Muscle of leg (tissue), 11 donors: ENCODE data around the gene TRAF7. TPM values are rescaled to one million over a fixed set of nuclear protein-coding genes. Genes with fewer than 3 reads are reported as not detected.
A peak's percentile ranks its signal among the peaks of the same experiment; 100 is the strongest.

Source experiments
- DNase-seq: peaks from one replicate; pipeline ENCODE4 v3.0.0; 2013
- H3K27ac ChIP-seq: one replicate; pipeline ENCODE4 v1.5.1; 2013; ENCODE audit warnings: mild to moderate bottlenecking, low read length, control low read depth
- H3K27me3 ChIP-seq: one replicate; pipeline ENCODE4 v1.6.1; 2013; ENCODE audit warnings: low read length; ENCODE audit not compliant: control insufficient read depth, insufficient read depth
- H3K36me3 ChIP-seq: one replicate; pipeline ENCODE4 v1.6.1; 2013; ENCODE audit warnings: low read length; ENCODE audit not compliant: control insufficient read depth, insufficient read depth
- H3K4me1 ChIP-seq: one replicate; pipeline ENCODE4 v1.6.1; 2013; ENCODE audit warnings: low read length; ENCODE audit not compliant: control insufficient read depth, insufficient read depth
- H3K4me3 ChIP-seq: one replicate; pipeline ENCODE4 v1.5.1; 2013; ENCODE audit warnings: low read length, control low read depth
- H3K9me3 ChIP-seq: replicated peaks from 2 replicates; pipeline ENCODE4 v1.6.1; 2013; ENCODE audit warnings: low read depth, low read length; ENCODE audit not compliant: control insufficient read depth
- WGBS: methylation state at CpG from one replicate; pipeline ENCODE4 v1.1.5; 2013; ENCODE audit warnings: missing lambda C conversion rate; ENCODE audit not compliant: insufficient coverage; 5-methylcytosine and 5-hydroxymethylcytosine counted together
- polyA plus RNA-seq, 8 donors: library from polyadenylated mRNA; unstranded; fragments of 120-200 nt; gene quantifications; one replicate each; pipeline versions ENCODE4 v1.2.1 to v1.2.3, GENCODE V29; 2013; ENCODE audit warnings: inconsistent platforms in 1 of 8, low replicate concordance in 1 of 8; ENCODE audit not compliant: insufficient read length in 8 of 8, insufficient read depth in 1 of 8
- total RNA-seq: library from RNA; stranded (reverse); fragments of 120-200 nt; gene quantifications from one replicate; pipeline ENCODE4 v1.2.4, GENCODE V29; 2013

The TRAF7 gene
- total and polyA plus RNA-seq, 9 donors, result 29.0 to 52.6 (median 44.5) TPM

DNA sequence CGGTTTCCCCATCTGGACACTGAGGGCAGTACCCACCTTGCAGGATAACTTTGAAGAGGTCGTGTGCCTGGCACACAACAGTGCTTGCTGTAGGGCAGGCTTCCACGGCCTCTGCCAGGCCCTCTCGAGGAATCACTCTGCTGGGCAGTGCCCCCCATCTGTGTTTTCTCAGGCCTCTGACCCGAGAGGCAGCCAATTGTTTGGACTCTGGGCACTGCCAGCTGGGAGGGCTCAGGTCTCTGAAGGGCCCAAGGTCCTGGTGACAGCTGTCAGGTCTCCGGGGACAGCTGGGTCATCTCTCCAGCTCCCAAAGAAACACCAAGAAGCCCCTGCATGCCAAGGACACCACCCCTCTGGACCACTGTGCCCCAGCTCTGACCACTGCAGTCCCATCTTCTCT lies 8.2 kb upstream of the TRAF7 start:
- DNase-seq, result peak; percentile 31
- Histone ChIP-seq H3K4me3 (no peak overlapping the region), H3K27ac (peak overlapping the region; percentile 75), H3K36me3 (peaks cover 17% of the 10 kb centered on the region), H3K4me1 (peaks cover 55% of the 10 kb centered on the region), H3K27me3 (peaks cover 3% of the 10 kb centered on the region), H3K9me3 (no peaks in the 10 kb centered on the region)
- 75% methylated on average over 5 of the region's 6 CpGs for WGBS

GRCh38 chr16:2147981-2148671 lies 7.5 kb upstream of the TRAF7 start, which contains the start of gene RAB26:
Gene RAB26, plus strand, starts transcription at chr16:2148625. Its CDS starts 159 bp downstream, at chr16:2148784.
- peak; percentile 86 for DNase-seq
- Histone ChIP-seq H3K4me3 (peak within 1 kb of the TSS; percentile 33), H3K4me1 (peaks cover 62% of the 10 kb centered on the region), H3K27ac (peak within 1 kb of the TSS; percentile 75), H3K9me3 (no peaks in the 10 kb centered on the region), H3K36me3 (peaks cover 21% of the 10 kb centered on the region), H3K27me3 (peaks cover 3% of the 10 kb centered on the region)
- 8% methylated on average over 42 of the region's 55 CpGs for WGBS

DNA sequence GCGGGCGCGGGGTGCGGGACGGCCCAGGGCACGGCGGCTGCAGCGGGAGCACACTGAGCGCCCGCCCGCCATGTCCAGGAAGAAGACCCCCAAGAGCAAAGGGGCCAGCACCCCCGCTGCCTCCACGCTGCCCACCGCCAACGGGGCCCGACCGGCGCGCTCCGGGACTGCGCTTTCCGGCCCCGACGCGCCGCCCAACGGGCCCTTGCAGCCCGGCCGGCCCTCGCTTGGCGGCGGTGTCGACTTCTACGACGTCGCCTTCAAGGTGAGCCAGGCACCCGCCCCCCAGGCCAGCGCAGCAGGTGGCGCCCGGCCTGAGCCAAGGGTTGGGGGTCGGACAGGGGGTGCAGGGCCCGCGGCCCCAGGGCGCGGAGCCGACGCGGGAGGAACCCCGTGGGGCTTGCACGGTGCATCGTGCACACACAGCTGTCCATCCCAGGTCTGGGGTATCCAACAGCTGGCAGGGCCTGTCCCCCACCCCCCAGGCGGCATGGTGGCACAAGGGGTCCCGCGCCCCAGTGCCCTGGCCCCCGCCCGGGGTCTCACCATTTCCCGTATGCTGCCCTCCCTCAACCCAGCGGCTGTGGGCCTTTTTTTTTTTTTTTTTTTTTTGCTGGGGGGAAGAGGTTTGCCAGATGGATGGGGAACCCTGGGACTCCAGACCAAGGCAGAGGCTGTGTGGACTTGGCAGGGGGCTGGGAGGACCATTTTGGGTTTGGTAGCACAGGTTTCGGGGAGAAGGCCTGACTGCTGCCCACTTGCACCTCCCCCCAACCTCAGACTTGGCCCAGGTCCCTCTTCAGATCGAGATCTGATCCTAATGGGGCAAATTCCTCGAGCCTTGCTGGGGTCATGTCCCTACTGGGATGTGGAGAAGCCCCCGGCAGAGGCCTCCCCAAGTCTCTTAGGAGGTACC lies 6.6 kb upstream of the TRAF7 start:
- Histone ChIP-seq H3K36me3 (peaks cover 25% of the 10 kb centered on the region), H3K4me3 (peak overlapping the region; percentile 10), H3K27me3 (peaks cover 3% of the 10 kb centered on the region), H3K9me3 (no peaks in the 10 kb centered on the region), H3K4me1 (peaks cover 70% of the 10 kb centered on the region), H3K27ac (no peak overlapping the region)
- DNase-seq, result peak; percentile 35
- under 1% methylated on average over 54 of the region's 62 CpGs for WGBS

DNA sequence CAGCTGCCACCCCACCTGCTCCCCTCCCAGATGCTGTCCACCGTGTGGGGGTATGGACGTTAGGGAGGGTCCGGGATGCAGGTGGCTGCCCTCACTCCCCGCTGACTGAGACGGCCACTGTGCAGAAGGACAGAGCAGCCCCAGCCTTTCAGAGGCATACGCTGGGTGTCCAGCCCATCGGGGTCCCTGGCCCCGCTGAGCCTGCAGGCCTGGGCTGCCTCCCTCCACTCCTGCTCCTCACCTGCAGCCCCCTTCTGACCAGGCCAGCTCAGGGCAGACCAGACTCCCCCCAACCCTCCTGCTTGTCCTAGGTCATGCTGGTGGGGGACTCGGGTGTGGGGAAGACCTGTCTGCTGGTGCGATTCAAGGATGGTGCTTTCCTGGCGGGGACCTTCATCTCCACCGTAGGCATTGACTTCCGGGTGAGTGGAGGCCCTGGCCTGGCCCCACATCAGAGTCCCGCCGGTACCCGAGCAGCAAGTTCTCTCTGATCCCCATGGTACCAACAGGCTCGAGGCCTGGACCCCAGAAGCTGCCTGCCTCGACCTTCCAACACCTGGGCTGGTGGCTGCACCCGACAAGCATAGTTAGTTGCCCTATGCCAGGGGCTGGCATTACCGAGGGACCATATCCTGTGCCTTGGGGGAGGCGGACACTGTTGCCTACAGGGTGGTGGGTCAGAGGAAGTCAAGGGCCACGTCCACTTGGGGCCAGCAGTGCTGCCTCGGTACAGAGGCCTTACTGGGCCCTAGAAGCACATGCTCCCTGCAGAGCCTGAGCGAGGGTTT lies 5.8 kb upstream of the TRAF7 start:
- peaks cover 79% of the 10 kb centered on the region for H3K4me1 ChIP-seq
- no peak overlapping the region for H3K27ac ChIP-seq
- H3K4me3 ChIP-seq, result no peak overlapping the region
- no peaks in the 10 kb centered on the region for H3K9me3 ChIP-seq
- 31% methylated on average over 18 of the region's 24 CpGs for WGBS
- H3K27me3 ChIP-seq, result peaks cover 3% of the 10 kb centered on the region
- H3K36me3 ChIP-seq, result peaks cover 30% of the 10 kb centered on the region
- no peak for DNase-seq

DNA sequence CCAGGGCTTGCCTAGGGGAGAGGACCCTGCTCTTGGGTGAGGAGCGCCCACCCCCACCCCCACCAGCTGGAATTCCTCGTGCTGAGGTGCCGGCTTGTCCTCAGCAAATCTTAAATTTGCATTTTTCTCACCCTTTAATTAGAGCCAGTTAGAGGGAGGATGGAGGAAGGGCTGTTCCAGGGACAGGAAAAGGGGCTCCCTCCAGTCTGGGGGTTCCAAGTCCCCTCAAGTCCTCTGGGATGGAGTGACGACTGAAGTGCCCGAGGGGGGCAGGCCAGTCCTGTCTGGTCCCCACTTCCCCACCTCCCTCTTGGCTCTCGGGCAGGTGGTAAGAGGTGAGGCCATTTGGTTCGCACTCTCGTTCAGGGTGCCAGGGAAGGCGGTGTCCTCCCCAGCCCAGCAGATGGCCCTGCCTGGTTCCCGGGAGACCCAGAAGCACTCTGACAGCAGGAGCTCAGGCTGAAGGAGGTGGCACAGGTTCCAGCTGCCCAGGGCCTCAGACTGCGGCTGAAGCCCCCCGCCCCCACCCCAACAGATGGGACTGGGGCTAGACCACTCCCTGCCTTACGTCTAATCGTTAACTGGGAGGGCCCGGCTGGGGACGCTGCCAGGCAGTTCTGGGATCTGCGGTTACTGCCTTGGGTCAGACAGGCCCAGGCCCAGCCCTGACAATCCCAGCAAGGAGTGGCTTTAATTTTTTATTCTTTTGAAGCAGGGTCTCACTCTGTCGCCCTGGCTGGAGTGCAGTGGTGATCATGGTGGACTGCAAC lies 5.0 kb upstream of the TRAF7 start:
- H3K9me3 ChIP-seq, result no peaks in the 10 kb centered on the region
- H3K4me3 ChIP-seq, result no peak overlapping the region
- WGBS, result 21% methylated on average over 10 of the region's 18 CpGs
- peaks cover 3% of the 10 kb centered on the region for H3K27me3 ChIP-seq
- peaks cover 30% of the 10 kb centered on the region for H3K36me3 ChIP-seq
- no peak overlapping the region for H3K27ac ChIP-seq
- H3K4me1 ChIP-seq, result peaks cover 79% of the 10 kb centered on the region
- peak; percentile 57 for DNase-seq

GRCh38 chr16:2151188-2152091 lies 4.1 kb upstream of the TRAF7 start:
- Histone ChIP-seq H3K27ac (no peak overlapping the region), H3K9me3 (no peaks in the 10 kb centered on the region), H3K4me1 (peaks cover 82% of the 10 kb centered on the region), H3K27me3 (peaks cover 3% of the 10 kb centered on the region), H3K36me3 (peaks cover 30% of the 10 kb centered on the region), H3K4me3 (no peak overlapping the region)
- WGBS, result 67% methylated on average over 10 of the region's 13 CpGs
- no peak for DNase-seq

DNA sequence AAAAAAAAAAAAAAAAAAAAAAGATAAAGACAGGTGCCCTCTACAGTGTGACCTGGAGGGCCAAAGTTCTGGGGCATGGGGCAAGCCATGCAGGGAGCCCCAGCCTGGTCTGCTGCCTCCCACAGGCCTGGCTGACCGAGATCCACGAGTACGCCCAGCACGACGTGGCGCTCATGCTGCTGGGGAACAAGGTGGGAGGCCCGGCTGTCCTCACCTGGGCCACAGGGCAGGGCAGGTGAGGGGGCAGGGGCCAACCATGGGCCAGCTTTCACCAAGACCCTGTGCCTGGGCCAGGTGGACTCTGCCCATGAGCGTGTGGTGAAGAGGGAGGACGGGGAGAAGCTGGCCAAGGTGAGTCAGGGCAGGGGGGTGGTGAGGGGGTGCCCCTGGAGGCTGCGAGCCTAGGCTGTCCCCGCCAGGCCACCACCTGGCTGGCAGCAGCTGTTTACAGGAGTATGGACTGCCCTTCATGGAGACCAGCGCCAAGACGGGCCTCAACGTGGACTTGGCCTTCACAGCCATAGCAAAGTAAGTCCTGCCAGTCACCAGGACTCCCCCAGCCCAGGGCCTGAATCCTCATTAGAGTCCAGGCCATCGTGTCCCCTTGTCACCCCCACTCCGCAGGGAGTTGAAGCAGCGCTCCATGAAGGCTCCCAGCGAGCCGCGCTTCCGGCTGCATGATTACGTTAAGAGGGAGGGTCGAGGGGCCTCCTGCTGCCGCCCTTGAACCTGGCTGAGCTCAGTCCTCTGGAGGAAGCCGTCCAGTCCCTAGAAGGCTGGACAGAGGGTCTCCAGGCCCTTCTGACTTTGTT lies 2.7 kb upstream of the TRAF7 start:
- no peak for DNase-seq
- Histone ChIP-seq H3K36me3 (peaks cover 30% of the 10 kb centered on the region), H3K4me3 (peak overlapping the region; percentile 94), H3K4me1 (peaks cover 82% of the 10 kb centered on the region), H3K27me3 (peaks cover 3% of the 10 kb centered on the region), H3K9me3 (no peaks in the 10 kb centered on the region), H3K27ac (peak overlapping the region; percentile 87)
- 29% methylated on average over 25 of the region's 25 CpGs for WGBS

- Histone ChIP-seq H3K4me1 (peaks cover 87% of the 10 kb centered on the region), H3K9me3 (no peaks in the 10 kb centered on the region), H3K4me3 (peak overlapping the region; percentile 94), H3K27ac (peak overlapping the region; percentile 87), H3K36me3 (peaks cover 30% of the 10 kb centered on the region), H3K27me3 (no peaks in the 10 kb centered on the region)
- DNase-seq, result peak; percentile 36
- 1% methylated on average over 14 of the region's 23 CpGs for WGBS
These were observed 970 bp upstream of the TRAF7 start for GRCh38 chr16:2154533-2155090.
